ENCODE results near the gene RAPH1.

- TF ChIP-seq POLR2A (IDR thresholded peaks at IDR 0.05; ENCODE audit: low read depth, low read length) = no peak
- no peak for TF ChIP-seq TAF1 (IDR thresholded peaks at IDR 0.05; ENCODE audit: borderline replicate concordance, low read depth, low read length)
- no peak for TF ChIP-seq POLR2AphosphoS5 (IDR thresholded peaks at IDR 0.05; ENCODE audit: low read depth, low read length)
Measured at GRCh38 chr2:203413796-203414195, 121.3 kb downstream of the RAPH1 start.

Data from GM12892 (cell line).